GM18870 (cell line): ENCODE results near the gene AGAP1.
"Not testable (repeated sequence)": the region's sequence is repeated elsewhere in the genome, so short reads cannot be mapped to it uniquely, and the experiment has no call there.

Source experiments
- ATAC-seq: cut with Tn5 transposase; IDR thresholded peaks from one replicate; pipeline ENCODE4 v1.9.1; 2021; ENCODE audit warnings: moderate library complexity; ENCODE audit not compliant: unreplicated experiment

AGAP1 gene

DNA sequence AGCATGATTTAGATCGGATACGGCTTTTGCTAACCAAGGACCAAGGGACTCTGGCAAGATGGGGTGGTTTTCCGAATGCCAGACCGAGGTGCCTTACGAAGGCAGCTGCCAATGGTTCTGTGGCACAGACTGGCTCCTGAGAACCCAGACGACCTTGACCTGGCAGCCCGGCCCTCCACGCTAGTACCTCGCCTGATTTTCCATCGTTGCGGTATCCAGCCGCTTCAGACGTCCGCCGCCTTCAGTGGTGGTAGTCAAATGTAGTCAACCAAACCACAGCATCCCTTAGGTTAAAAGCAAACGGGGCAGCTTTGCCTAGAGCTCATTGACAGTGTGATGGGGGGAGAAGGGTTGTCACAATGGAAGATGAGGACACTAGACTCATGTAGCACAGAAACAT is 631.7 kb downstream of the AGAP1 start:
- ATAC-seq, result no peak

- ATAC-seq, result no peak
Measured at GRCh38 chr2:236127010-236127409, 633.2 kb downstream of the AGAP1 start.

- no peak for ATAC-seq
Measured at GRCh38 chr2:236128321-236128720, 634.5 kb downstream of the AGAP1 start.

DNA sequence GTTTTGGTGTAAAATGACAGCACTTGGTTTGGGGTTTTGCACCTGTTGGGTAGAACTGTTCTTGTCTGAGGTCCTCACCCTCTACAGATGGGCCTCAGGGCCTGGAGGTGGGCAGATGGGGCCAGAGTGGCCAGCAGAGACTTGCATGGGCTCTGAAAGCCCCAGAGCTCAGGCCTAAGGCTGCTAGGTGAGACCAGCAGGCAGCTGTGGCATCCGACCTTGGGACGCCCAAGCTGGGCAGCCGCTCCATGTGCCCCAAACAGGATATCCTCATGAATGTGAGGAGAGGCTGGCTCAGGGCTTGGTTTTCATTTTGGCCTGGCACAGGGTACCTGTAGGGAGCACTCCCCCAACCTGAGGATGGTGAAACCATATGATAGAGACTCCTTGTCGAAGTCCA is 636.1 kb downstream of the AGAP1 start:
- no peak for ATAC-seq

- ATAC-seq, result no peak
Measured at GRCh38 chr2:236130349-236130998, 636.6 kb downstream of the AGAP1 start.

DNA sequence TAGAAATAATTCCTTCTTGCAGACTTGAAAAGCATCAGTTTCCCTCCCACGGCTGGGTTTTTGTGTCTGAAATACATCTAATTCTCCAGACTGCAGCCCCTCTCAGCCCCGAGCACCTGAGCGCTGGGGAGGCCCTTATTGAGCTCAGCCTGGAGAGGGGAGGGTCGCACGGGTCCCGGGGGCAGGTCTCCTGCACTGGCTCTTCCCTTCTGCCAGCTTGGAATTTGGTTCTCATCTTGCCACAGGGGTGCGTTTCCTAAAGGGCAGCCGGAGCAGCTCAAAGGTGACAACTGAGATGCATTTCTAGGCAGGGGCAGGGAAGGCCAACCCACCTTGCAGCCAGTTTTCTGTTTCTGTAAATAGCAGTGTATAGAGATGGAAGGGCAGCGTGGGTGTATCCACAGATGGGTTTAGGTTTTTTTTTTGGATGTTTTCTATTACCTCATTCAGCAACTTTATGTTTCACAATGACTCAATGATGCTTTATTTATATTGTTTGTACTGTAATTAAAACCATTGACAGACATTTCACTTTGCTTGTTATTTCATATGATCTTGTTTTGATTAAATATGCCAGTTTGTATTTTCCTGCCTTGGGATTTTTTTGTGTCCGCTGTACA is 637.3 kb downstream of the AGAP1 start:
- ATAC-seq, result no peak

DNA sequence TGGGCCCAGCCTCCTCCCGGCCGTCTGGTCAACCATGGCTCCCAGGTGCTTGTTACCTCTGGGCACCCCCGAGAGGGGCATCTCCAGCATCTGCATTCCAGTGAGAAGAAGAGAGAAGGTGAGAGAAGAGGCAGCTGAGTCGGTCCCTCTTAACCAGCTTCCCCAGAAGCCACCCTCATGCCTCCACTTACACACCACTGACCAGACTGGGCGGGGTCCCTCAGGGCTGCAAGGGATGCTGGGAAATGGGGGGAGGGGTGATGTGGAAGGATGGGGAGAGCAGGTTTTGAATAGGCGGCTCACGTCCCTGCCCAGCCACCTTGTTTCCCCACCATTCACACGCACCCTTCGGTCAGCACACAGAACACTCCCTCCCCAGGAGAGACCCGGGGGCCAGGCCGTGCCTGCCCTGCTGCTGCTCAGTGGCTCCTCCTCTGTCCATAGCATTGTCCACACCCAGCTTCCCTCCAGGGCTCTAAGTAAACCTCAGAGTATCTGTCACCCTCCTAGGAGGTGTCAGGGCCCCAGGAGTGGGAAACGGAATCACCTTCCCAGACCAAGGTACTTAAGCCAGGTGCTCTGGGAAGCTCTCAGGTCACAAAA is 639.7 kb downstream of the AGAP1 start:
- ATAC-seq, result no peak

GRCh38 chr2:236136538-236136937 is 642.7 kb downstream of the AGAP1 start:
- no peak for ATAC-seq

GRCh38 chr2:236137066-236137465 is 643.2 kb downstream of the AGAP1 start:
- no peak for ATAC-seq

GRCh38 chr2:236141616-236142015 is 647.8 kb downstream of the AGAP1 start:
- not testable (repeated sequence) for ATAC-seq

DNA sequence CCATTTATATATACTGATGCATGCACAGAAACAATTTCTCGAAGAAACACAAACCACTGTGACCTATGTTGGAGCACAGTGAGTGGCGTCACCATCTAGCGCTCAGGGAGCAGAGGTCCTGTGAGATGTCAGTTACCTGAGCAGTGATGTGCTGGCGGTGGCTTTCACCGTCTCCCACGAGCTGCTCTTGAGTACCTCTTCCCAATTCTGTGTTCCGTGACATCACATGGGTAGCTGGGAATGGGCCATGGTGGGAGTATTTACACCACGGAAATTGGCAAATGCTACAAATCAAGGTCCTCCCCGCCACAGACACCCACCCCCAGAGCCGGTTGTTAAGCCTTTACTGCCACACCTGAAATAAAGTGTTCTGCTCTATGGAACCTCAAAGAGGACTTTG is 650.0 kb downstream of the AGAP1 start:
- no peak for ATAC-seq

DNA sequence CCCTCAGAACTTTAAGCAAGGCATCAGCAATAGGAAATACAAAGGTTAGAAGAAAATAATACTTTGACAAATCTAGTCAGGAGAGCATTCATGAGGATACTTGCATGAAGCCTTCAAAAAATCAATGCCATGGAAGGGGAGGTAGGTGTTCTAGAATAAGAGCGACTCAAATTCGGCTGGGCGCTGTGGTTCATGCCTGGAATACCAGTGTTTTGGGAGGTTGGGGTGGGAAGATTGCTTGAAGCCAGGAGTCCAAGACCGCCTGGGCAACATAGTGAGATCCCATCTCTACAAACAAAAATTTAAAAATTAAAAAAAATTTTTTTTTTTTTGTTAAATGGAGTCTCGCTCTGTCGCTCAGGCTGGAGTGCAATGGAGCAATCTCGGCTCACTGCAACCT is 652.6 kb downstream of the AGAP1 start:
- ATAC-seq, result no peak

DNA sequence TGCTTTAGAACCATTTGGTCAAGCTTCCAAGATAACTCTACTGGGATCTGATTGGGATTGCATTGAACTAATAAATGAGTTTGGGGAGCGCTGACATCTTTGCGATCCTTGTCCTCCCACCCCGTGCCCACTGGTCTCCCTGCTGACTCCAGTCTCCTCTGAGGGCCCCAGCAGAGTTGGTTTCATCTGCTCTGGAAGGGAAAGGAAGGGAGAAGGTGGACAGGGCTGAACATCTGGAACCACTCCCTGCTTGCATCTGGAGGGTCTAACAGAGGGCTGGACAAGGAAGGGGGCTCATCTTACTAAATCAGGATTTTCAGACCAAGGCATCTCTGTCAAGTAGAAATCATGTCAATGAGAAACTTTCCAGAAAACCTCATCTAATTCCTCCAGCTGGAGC is 661.6 kb downstream of the AGAP1 start:
- ATAC-seq, result no peak

- ATAC-seq, result no peak
Measured at GRCh38 chr2:236156095-236156859, 662.4 kb downstream of the AGAP1 start.

DNA sequence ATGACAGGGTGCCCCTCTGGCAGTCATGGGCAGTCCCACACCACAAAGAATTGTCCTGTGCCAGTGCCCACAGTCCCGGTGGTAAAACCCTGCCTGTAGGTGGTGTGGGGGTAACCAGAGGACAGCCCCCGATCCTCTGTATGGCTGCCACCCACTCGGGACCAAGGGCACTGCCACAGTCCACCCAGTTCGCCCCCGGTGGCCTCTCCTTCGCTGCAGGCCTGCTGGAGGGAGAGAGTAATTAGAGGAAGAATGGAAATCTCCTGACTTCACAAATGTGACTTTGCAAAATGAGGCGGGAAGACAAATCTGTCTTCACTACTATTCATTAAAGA is 663.0 kb downstream of the AGAP1 start:
- no peak for ATAC-seq

DNA sequence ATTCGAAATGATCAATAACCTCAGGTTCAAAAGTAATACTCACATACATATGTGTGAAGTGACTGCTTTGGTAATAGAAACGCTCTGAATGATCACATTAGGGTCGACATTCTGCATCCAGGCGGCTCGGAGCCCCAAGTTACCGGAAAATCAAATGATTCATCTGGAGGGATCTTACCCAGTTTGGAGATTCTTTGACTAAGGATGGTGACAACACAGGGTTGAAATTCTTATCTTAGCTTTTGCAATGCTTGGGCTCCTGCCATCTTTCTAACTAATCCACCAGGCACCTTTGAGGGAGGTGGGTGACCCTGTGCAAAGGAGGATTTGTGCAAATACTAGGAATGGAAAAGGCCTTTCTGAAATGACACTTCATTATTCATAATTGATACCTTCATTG is 663.5 kb downstream of the AGAP1 start:
- ATAC-seq, result no peak

DNA sequence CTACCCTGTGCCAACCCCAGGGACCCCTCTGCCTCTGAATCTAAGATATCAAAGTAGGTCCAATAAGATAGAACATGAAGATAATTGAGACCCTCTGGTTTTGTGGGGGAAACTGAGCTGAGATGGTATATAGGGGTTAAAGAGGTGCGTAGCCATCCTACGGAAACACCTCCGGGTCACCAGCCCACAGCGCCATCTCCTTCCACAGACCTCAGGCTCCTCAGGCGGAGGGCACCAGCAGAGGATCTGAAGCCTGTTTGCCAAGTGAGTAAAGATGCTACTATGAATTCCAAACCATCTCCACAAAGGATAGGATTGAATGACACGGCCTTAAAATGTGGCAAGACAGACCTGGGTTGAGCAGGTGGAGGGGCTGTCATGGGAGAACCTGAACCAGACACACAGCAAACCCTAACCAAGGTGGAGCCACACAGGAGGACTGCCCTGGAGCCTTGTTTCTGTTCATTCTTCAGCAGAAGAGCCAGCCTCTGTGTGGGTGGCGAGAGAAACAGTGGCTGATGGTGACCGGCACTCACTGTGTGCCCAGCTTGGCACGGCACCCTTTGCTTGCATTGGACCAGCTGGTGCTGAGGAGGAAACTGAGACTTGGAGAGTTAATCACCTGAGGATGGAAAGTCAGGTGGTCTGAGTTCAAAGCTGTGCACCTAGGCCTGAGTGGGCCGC is 664.1 kb downstream of the AGAP1 start:
- no peak for ATAC-seq

- ATAC-seq, result no peak
Measured at GRCh38 chr2:236158969-236159777, 665.3 kb downstream of the AGAP1 start.

DNA sequence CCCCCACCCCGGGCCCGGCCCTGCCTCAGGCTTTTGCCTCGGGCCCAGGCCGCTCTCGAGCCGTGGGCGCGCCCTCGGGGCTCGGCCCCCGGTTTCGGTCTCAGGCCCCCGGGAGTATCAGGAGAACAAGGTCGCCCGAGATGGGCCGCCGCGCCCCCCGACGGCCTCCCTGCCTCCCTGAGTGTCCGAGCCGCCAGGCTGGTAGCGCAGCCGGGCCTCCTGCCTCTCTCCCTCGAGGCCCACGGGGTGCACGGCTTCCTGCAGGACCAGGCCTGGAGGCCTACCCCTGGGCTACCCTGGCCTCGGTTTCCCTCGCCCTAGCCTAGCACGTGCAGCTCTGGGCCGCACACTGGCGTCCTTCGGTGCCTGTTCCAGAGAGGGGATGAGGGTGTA is 665.9 kb downstream of the AGAP1 start:
- ATAC-seq, result no peak

- ATAC-seq, result no peak
Measured at GRCh38 chr2:236160366-236161081, 666.7 kb downstream of the AGAP1 start.
